A172 (cell line): ENCODE measurements around the gene GRIK2. TPM values are rescaled to one million over a fixed set of nuclear protein-coding genes. Genes with fewer than 3 reads are reported as not detected.
"Not testable (repeated sequence)": the region's sequence is repeated elsewhere in the genome, so short reads cannot be mapped to it uniquely, and the experiment has no call there.

Source experiments
- DNase-seq: peaks from one replicate; pipeline ENCODE4 v3.0.0-alpha.2; 2015; ENCODE audit warnings: low spot score
- total RNA-seq: library from RNA; depleted of rRNA; stranded (reverse); fragments of >200 nt; shearing (Covaris generic); gene quantifications from 2 replicates; pipeline ENCODE4 v1.2.3, GENCODE V29; 2014; rRNA removed

The GRIK2 gene
- total RNA-seq: 0.10 and 0.12 TPM in 2 replicates

DNA sequence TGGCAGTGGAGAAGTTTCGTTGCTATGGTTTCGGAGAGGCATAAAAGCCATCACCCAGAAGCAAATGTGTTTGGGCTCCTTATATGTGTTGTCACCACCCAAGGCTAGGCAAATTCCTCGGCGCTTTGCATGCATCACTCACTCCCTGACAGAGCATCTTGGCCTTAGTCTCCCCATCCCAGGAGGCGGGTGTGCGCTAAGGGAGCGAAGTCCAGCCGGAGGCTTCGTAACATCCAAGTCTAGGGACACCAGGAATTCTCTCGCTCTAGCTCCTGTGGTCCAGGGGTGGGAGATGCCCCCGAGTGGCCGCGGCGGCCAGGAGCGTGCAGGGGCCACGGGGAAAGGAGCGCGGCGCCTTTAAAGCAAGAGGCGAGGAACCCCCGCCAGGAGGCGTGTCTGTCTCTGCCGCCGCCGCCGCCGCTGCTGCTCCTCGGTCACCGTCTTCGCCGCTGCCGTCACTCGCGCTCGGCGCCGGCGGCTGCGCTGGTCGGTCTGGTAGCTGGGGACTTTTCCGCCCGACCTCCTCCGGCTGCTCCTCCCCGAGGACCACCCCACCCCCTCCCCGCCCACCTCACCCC, at the start of gene GRIK2:
Gene GRIK2 (plus strand): TSS at position 458 of the 578 bp plus-strand sequence.
- no peak for DNase-seq

DNA sequence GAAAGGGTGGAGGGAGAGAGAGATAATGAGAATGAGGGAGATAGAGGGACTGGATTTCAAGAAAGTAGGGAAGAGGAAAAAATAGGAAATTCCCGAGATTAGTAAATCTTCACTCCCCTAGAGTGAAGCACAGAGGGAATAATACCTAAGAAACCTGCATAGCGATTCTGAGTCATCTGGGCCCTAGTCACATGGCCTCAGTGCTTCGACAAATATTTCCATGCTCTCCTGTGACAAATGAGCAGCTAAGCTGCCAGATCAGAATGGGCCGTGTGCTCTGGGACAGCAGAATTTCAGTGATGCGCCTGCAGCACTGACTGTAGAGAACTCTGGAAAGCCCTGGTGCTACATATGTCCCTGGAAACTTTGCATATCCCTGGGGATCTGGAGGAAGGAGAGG, 48.6 kb upstream of the GRIK2 start:
- peak; percentile 14 for DNase-seq

DNA sequence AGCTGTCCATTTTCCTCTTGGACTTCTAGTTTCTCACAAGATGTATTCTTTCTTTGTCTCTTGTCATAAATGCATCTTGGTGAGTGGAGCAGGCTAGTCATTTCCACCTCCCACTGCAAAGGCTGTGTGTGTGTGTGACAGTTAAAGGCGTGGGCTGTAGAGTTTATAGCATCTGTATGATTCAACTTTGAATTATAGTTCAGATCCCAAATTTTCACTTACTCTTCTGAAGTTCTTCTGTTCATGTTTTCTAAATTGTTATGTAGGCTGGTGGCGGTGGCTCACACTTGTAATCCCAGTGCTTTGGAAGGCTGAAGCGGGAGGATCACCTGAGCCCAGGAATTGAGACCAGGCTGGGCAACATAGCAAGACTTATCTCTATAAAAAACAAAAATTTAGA, 44.7 kb upstream of the GRIK2 start:
- no peak for DNase-seq

DNA sequence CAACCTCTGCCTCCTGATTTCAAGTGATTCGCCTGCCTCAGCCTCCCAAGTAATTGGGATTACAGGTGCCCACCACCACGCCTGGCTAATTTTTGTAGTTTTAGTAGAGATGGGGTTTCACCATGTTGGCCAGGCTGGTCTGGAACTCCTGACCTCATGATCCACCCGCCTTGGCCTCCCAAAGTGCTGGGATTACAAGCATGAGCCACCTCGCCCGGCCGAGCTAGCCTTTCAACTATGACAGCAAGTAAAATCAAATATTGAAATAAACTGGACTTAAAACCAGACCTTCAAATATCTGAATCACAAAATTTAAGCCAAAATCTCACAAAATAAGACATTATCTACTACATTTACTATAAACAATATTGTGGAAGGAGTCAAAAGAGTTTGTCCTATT, 42.9 kb upstream of the GRIK2 start:
- DNase-seq: not testable (repeated sequence)

DNA sequence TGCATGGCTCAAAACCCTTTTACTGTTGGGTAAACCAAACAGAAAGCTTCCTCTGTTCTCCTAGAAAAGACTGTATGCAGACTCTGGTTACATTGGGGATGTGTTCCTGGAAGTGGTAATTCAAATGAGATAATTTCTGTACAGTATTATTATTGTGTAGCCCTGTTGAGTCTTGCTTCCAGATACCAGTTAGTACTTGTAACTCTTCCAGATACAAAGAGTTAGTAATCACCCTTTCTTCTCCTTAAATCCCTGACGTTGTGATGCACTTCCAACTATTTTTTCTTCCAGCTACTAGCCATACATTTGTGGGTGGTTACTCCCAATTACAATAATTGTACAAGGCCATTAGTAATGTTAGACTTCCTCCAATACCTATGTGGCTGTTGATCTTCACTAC, 42.3 kb upstream of the GRIK2 start:
- no peak for DNase-seq

DNA sequence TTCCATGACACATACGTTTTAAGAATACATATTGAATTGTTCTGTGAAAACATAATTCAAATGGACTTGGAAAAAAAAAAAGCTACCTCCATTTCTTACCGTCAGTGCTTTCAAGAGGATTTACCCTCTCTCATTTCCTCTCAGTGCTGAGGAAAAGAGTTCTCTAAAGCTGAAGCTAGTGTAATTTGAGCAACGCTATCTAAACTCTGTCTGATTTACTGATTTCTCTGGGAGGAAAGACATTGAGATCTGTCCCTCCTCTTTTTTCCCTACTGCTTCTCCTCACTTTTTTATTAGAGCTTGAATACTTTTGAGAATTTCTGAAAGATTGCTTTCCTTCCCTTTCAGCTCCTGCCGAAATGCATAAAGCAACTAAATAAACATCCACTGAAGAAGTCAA, 41.2 kb upstream of the GRIK2 start:
- DNase-seq: no peak

DNA sequence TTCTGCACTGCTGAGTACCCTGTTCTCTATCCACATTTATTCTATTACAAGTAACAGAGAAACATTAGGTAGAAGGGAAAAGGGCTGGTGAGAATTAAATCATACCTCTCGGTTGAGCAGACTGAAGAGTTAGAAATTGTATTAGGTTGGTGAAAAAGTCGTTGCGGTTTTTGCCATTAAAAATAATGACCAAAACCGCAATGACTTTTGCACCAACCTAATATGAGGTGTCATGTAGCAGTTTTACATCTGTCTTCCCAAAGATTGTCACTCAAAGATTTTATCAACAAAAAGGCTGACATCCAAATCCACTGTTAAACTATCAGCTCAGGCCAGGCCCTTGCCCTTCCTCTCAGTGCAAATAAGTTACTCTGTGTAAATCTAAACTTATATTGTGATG, 28.3 kb upstream of the GRIK2 start:
- DNase-seq: no peak

DNA sequence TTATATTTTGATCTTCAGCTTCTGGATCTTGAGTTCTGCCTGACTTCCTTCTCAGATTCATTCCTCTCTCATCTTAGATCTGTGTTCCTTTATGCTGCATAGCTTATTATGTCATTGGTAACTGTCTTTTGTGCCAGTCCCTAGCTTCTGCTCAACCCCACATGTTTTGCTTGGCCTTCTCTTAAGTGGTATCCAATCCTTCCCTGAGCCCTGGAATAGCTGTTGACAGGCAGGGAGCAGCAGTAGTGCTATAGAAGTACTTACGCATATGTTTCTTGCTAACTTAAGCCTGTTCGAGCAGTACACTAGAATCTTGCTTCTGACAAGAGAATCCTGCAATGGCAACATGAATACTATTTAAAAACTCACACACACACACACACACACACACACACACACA, 13.6 kb upstream of the GRIK2 start:
- no peak for DNase-seq

DNA sequence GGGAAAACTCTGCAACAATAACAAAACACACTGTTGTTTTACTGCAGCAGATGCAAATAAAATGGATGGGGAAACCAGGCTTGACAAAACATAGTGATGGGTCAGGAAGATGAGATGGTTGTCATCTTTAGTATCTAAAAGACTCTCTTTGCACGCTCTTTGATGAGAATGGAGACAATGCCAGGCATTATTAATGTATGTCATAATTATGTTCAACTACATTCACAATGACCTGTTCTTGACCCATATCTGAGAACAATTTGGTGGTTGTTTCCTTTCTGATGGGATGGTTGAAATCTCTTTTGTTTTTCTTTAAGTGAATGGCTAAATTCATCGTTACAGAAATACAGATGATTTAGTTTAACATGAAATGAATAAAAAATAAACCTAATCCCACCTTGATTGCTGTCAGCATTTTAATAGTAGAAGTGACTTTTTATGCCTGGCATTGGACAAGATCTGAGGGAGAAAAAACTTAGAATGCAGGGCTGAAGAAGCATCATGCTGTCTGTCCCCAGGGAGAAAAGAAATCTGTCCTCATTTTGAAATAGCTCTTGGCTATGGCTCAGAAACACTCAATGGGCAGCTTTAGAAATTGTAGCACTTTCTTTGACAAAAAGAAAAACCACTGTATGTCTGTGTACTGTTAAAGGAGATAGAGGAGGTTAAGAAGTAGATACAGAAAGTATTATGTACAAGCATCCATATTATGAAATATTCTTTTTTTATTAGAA, 12.4 kb upstream of the GRIK2 start:
- DNase-seq: no peak

DNA sequence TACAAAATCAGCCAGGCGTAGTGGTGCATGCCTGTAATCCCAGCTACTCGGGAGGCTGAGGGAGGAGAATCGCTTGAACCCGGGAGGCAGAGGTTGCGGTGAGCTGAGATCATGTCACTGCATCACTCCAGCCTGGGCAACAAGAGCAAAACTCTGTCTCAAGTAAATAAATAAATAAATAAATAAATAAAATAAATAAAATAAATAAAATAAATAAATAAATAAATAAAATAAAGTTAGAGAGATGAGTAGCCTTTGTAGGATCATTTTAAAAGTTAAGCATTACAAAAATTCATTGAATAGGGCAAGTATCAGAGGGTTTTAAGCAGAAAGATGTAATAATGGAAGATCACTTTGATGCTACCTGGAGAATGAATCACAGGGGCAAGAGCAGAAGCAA, 9.8 kb upstream of the GRIK2 start:
- not testable (repeated sequence) for DNase-seq

DNA sequence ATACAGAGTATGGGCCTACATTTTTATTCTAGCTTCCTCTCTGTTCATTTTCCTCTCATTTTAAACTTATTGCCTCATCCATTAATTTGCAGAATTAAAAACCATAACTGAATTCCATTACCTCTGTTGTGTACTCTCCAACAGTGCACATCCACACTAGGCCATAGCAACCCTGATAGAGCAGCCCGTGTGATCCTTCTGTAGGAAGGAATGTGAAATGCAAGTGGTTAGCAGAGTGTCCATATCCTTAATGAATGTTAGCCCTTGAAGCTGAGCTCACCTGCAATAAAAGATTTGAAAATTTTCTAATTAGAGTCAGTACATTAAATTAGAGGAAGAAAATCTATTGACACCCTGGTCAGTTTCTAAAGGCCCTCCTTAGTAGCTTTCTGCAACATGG, 6.5 kb upstream of the GRIK2 start:
- no peak for DNase-seq

DNA sequence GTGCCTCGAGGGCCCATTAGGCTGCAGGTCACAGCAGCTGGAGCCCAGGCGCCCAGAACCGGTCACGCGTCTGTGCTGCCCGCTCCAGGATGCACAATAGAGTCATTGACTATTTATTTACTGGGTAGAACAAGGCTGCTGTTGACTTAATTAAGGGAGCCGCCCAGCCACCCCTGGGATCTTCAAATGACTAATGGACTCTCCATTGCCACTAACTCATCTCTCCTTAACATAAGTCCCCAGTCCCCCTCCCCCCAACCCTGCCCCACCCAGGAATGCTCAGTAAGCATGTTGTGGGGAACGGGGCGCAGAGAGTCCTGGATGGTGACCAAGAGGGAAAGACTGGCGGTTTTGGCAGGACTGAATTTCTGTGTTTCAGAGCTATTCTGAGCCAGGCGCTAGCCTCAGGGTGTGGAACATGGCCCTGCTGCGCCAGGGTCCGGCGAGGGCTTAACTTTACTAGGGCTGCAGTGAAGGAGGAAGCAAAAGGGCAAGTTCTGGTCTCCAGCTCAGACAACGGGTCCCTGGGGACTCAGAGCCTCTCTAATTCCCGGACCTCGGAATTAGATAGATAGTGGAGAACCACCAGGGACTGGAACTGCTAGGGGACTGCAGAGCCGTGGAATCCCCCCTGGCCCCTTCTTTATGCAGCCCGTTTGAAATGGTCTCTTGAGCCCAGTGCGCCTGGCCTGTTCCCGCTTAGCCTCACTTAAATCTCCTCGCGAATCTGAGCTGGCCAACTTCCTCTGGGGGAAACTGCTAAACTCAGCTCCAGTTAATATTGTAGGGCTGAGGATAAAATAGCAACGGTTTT, 1.5 kb upstream of the GRIK2 start:
- DNase-seq: peak; percentile 11

DNA sequence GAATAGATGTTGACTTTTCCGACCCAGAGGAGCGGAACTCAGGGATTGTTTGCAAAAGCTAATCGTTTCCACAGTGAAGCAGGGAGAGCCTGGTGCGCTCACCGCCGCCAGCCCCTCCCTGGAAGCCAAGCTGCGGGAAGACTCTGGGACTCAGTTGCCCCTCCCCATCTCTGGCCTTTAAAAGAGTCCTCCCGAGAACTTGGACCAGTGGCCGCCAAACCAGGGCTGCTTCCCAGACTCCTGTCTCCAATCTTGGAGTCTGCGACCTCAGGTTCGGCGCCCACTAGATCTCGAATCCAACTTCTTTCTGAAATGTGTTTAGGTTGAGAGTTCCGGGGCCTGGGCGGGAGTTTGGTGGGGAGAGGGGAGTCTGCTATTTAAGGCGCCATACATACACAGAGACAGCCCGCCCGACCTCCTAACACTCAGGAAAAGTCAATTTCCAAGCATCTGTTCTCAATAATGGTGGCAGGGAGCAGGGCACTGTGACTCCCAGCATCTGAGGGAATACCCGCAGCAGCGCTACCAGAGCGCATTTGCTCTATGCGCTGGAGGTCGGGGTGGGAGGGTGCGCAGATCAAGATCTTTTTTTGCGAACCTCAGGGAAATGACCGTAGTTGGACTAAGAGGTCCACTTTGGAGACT, 800 bp upstream of the GRIK2 start:
- DNase-seq: no peak

DNA sequence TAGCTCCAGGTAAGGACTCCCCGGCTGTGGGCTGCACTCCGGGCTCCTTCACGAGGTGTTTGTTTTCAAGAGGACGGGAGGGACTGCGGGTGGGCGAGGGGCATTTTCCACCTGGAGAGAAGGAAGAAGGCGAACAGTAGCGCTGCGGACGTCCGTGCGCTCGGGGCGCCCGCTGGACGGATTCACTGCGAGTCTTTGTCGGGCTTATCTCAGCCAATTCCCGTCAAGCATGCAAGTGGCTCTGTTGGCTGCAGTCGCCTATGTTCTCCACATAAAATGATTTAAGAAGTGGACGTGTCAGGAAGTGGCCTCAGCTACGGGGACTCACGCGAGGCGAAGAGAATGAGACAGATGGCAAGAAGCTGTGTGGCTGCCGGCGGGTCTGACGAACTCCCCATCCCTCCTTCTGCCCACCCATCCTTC, 332 bp downstream of the GRIK2 start:
- DNase-seq: no peak

DNA sequence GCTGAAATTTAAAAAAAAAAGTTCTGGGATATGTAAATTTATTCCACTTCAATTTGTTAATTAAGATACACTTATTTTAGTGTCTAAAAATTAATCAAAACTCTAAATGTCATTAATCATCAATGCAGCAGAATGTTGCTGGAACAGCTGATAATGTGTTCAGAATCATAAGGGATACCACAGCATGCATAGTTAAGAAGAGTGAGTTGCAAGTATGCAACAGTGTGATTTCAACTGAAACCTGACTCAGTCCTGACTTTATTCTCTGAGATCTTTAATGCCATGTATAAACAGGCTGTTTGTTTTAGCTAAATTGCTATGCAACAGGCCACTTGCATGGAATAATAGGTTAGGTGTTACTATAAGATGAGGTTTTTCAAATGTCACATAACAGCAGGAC, 1.4 kb downstream of the GRIK2 start:
- DNase-seq: no peak

DNA sequence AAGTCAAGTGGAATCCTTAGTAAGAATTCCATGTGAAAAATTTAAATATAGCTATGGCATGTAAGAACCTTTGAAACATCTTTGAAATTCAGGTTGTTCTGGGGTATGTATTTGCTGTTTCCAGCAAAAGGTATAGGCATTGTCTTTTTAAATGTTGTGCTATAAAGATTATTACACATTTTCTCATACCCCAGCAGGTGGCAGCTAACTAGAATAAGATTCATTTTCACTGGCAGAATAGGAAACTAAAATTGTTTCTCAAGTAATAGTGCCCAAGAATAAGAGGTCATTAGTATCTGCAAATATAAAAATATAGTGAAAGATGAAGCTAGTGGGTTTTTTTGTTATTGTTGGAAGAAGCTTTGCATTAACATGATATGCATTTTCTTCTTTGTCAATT, 1.8 kb downstream of the GRIK2 start:
- no peak for DNase-seq

DNA sequence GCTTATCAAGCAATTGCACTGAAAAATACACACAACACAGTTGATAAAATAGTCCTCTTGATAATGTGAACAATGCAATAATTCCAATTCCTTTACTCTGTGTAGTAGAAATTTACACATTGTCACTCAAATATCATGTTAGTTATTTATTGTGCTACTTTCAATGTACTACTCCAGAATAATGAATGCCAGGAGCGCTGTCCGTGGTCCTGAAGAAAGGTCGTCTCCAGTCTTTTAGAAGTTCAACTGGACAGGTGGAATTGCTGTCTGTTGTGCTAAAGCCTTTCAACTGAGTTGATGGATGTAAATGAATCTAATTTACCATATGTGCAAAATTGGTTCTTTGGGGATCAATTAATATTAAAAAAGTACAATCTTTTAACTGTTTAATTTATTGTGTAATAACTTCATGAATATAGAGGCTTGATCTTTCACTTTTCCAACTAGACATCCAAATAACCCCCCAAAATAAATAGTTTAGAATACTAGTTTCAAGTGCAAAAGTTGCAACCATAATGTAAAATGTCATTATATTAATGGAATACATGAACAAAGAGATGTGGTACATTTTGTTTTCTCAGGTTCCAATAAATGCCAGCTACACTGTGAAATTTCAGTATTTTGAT, 3.2 kb downstream of the GRIK2 start:
- peak; percentile 50 for DNase-seq

DNA sequence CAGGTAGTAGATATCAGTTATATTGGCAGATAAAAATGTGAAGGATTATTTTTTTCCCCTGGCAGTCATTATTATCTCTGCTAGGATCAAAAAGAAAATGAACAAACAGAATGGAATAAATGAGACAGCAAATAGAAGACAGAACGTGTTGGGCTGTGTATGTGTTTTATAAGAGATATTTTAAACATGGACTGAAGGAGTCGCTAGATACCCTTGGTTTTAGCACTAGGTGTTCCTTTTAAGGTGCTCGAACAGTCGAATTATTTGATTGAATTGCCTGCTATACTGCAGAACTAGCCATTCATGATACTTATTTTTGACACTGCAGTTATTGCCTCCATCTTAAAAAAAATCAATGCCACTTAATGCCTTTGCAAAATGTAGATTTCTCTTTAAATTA, 3.7 kb downstream of the GRIK2 start:
- DNase-seq: no peak

DNA sequence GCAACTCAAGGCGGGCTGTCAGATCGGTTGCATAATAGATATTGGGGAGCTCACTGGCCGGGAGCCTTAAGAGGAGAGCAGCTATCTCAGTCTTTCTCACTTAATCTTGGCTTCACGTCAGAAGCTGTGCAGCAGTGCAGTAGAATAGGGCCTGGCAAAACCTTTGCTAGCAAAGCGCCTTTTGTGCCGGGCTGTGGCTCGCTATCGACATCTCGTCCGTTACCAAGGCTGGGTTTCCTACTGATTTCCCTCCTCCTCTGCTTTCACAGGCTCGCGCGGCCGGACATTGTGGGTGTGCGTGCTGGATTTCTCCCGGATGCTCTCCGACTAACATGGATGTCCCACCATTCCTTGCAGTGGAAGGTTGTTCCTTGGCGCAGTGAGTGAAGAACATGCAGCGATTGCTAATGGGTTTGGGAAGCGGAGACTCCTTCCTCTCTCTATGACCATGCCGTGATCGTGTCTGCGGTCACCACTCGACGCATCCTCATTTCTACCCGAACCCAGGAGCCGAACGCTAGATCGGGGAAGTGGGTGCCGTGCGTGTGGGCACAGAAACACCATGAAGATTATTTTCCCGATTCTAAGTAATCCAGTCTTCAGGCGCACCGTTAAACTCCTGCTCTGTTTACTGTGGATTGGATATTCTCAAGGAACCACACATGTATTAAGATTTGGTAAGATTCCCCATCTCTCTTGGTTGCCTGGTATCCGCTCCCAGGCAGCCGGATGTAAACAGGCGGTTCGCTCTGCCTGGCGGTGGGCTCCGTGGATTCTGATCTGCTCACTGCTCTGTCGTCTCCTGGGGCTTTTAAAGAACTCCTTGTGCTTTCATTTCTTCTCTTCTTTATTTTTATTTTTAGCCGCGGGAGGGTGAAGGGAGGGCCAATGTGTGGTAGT, 5.5 kb downstream of the GRIK2 start:
- no peak for DNase-seq

DNA sequence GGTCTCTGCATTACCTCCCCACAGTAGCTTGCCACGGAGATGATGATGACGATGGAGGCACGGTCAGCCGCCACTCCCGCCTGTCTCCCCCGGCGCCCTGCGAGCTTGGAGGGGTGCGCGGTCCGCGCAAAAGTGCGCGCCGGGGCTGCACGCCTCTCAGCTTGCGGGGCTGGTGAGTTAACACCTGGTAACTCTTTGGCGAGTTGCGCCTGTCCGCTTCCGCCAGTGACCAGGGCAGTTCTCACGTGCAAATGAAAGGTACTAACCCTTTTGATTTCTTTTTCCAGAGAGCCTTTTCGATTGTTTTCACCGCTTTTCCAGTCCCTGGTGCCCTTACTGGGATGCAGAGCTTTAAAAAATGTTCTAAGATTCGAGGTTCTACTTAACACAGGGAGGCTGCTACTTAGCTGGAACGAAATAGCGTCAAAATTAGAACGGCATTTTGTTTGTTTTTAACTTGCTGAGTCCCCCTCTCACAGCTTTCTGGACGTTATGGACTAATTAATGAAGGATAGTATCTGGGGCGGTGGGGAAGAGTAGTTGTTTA, 6.2 kb downstream of the GRIK2 start:
- no peak for DNase-seq
